HG03439 (cell line): ENCODE data around the gene METTL25B.

Source experiments
- ATAC-seq: cut with Tn5 transposase; IDR thresholded peaks from one replicate; pipeline ENCODE4 v1.9.1; 2021; ENCODE audit warnings: mild to moderate bottlenecking, moderate library complexity; ENCODE audit not compliant: unreplicated experiment

Gene METTL25B

GRCh38 chr1:156725683-156726280 lies 2.5 kb upstream of the METTL25B start:
- peak; percentile 34 for ATAC-seq

GRCh38 chr1:156726549-156727226 lies 1.6 kb upstream of the METTL25B start:
- ATAC-seq = no peak

- ATAC-seq = no peak
Measured at GRCh38 chr1:156727492-156727891, 777 bp upstream of the METTL25B start.

GRCh38 chr1:156728599-156729462 lies 562 bp downstream of the METTL25B start, which contains the start of gene ISG20L2:
Gene ISG20L2 (minus strand): TSS chr1:156728766. CDS start chr1:156727652, 1,114 bp downstream.
- peak; percentile 85 for ATAC-seq

GRCh38 chr1:156733989-156734584 lies 5.8 kb downstream of the METTL25B start:
- ATAC-seq = no peak

GRCh38 chr1:156738407-156738806 lies 10.1 kb downstream of the METTL25B start:
- ATAC-seq = no peak

- ATAC-seq = no peak
Measured at GRCh38 chr1:156738916-156739315, 10.6 kb downstream of the METTL25B start.

GRCh38 chr1:156740237-156740740 lies 12.0 kb downstream of the METTL25B start:
- no peak for ATAC-seq

GRCh38 chr1:156740741-156741480 lies 12.6 kb downstream of the METTL25B start, which contains the start of gene MRPL24:
Gene MRPL24 (minus strand): TSS chr1:156741088. CDS start chr1:156738704, 2,384 bp downstream.
- ATAC-seq = peak; percentile 80

GRCh38 chr1:156741481-156741983 lies 13.3 kb downstream of the METTL25B start:
- ATAC-seq = peak; percentile 0

- no peak for ATAC-seq
Measured at GRCh38 chr1:156742017-156742416, 13.7 kb downstream of the METTL25B start.

GRCh38 chr1:156742801-156743200 lies 14.5 kb downstream of the METTL25B start:
- ATAC-seq = no peak

GRCh38 chr1:156743367-156744302 lies 15.4 kb downstream of the METTL25B start:
- ATAC-seq = no peak

GRCh38 chr1:156744344-156744743 lies 16.1 kb downstream of the METTL25B start:
- ATAC-seq = no peak

- no peak for ATAC-seq
Measured at GRCh38 chr1:156744786-156745419, 16.6 kb downstream of the METTL25B start.

GRCh38 chr1:156745881-156746280 lies 17.6 kb downstream of the METTL25B start:
- ATAC-seq = no peak

- ATAC-seq = no peak
Measured at GRCh38 chr1:156746406-156746727, 18.1 kb downstream of the METTL25B start.
